T-helper 1 cell (primary cell): Measurements from ENCODE around the gene GAS6.
"Not testable (repeated sequence)": the region's sequence is repeated elsewhere in the genome, so short reads cannot be mapped to it uniquely, and the experiment has no call there.

ENCODE experiments used
- DNase-seq, 5 donors: peaks; one replicate each; pipeline ENCODE4 v3.0.0-alpha.2; 2012 to 2020

GAS6 gene

DNA sequence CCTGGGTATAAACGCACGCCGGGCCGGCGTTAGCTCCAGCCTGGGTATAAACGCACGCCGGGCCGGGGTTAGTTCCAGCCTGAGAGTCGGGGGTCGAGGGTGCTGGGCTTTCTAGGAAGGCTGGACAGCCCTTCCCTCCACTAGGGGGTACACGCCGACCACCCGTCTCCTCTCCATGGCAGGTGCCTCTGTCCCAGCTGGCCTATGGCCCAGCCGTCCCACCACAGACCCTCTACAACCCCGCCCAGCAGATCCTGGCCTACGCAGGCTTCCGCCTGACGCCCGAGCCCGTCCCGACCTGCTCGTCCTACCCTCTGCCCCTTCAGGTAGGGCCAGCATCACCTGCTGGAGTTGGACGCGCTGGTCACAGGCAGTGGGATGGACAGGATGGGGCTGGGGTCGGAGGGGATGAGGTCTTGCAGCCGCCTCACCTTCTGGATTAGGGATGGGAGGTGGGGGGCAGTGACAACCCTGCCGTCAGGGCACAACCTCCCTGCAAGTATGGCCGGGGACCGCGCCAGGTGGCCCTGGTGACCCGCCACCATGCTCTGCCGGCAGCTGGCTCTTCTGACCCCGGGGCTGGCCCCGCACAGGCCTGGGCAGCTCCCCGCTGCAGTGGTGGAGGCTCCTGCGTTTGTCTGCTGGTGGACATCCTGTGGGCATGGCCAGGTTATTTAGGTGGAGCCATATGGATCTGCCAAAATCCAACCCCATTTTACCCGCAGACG is 59.0 kb downstream of the GAS6 start:
- DNase-seq = no peak

DNA sequence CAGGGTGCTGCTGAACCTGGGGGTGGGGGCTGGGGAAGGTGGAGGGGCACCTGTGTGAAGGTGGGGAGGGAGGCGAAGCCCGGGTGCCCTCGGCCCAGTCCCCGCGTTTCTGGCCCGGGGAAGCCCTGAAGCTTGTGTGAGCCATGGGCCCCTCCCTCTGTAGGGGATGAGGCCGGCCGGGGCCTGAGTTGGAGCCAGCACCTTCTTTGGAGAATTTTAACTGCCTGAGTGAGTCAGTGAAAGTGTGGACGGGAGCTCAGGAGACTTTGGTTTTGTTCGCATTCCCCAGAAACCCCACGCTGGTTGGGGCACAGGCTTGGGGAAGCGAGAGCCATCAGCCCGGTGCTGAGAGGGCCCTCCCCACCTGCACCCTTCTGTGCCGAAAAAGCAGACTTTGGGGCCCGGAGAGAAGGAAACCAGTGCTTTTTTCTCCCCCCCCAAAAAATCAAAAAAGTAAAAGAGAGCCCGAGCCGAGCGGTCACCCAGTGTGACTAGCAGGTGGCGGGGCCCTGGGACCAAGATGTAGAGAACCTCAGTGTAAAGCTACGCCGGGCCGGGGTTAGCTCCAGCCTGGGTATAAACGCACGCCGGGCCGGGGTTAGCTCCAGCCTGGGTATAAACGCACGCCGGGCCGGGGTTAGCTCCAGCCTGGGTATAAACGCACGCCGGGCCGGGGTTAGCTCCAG is 59.7 kb downstream of the GAS6 start:
- DNase-seq = no peak

DNA sequence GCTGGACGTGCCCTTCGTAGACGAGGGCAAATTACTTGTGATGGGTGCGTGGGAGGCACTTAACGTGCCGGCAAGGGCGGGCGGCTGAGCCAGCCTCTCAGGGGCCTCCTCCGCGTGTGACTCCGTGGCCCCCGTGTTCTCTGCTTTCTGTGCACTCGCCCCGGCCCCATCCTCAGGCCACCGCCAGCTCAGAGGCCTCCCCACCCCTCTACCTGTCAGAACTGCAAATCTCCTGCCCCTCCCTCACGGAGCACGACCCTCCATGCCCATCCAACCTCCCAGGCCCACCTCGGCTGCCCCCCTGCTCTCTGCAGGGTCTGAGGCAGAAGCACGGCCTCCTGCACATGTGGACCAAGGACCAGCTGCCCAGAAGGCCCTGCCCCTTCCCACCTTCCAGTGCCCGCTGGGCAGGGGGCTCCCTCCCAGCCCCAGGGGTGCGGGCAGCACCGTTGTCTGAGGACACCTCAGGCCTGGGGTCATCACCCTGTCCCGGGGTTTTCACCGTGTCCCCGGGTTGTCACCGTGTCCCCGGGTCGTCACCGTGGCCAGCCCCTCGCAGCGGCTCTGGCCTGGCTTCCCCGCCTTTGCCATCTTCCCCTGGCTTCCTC is 60.4 kb downstream of the GAS6 start:
- DNase-seq = no peak

DNA sequence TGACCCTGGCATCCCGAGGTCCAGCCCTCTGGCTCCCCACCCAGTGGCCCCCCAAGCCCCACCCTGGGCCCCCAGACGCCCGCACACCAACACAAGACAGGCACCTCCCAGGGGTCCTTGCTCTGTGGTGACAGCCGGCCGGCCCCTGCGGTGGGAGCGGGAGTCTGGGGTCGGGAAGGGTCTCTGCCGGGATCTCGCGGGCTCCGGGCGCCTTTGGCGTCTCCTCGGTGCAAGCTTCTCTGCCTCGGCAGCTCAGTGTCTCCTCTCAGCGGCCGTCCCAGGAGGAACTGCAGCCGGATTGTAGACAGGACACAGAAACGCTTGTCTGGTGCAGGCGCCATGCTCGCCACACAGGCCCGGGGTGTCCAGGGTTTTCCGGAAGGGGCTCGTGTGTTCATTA is 61.1 kb downstream of the GAS6 start:
- no peak for DNase-seq

DNA sequence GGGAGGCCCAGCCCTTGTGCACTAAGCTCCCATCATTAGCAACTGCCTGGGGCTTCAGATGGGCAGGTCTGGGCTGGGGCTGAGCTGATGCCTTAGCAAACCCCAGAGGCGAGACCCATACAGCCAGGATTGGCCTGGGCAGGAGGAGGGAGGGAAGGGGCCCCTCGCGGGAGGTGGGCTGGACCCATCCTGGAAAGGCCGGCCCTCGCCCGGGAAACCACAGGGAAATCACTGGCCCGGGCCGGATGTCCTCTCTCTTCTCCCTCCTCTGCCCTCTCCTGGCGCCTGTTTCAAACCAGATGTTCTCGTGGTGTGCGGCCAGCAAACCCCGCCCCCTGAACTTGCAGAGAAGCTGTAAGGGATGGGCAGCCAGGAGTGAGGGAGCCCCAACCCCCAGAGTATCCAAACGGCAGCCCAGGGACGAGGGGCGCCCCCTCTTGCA is 61.8 kb downstream of the GAS6 start:
- DNase-seq = no peak

DNA sequence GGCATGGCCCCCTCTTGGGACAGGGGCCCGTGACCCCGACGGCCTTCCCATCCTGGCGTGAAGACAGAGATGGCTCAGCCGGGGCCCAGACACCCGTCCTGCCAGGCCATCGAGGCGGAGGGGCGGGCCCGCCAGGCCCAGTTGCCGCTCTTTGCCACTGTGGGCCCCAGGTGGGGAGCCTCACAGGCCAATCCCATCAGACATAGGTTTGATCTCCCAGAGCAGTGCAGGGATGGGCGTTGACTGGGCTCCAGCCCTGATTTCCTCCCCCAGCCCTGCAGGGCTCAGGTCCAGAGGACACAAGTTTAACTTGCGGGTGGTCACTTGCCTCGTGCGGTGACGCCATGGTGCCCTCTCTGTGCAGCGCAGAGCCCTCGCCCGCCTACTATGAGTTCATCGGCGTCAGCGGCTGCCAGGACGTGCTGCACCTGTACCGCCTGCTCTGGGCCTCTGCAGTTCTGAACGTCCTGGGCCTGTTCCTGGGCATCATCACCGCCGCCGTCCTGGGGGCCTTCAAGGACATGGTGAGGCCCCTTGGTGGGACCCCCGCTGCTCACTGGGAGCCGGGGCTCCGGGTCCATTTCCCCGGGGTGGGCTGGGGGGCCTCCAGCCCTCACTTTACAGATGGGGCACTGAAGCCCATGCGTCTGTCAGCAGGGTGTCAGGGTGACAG is 62.5 kb downstream of the GAS6 start:
- DNase-seq = no peak

DNA sequence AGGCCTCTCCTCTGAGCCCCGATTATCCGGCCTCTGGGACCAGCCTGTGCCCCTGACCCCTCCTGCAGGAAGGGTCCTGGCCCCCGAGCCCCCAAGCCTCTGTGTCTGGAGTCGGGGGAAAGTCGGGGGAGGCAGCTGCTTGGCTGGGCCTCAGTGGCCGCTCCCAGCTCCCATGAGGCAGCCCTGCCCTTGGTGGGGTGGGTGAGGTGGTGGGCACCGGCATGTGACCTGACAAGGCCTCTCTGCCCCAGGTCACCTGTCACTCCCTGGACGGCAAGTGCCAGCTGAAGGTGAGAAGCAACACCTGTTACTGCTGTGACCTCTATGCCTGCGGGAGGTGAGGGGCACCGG is 63.3 kb downstream of the GAS6 start:
- no peak for DNase-seq

DNA sequence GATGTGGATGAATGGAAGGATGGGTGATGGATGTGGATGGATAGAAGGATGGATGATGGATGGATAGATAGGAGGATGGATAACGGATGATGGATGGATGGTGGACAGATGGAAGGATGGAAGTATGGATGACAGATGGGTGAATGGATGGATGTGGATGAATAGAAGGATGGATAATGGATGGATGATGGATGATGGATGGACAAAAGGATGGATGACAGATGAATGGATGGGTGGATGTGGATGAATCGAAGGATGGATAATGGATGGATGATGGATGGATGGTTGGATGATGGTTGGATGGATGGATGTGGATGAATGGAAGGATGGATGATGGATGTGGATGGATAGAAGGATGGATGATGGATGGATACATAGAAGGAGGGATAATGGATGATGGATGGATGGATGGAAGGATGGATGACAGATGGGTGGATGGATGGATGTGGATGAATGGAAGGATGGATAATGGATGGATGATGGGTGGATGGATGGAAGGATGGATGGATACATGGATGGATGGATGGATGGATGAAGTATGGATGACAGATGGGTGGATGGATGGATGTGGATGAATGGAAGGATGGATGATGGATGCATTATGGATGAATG is 65.6 kb downstream of the GAS6 start:
- no peak for DNase-seq

DNA sequence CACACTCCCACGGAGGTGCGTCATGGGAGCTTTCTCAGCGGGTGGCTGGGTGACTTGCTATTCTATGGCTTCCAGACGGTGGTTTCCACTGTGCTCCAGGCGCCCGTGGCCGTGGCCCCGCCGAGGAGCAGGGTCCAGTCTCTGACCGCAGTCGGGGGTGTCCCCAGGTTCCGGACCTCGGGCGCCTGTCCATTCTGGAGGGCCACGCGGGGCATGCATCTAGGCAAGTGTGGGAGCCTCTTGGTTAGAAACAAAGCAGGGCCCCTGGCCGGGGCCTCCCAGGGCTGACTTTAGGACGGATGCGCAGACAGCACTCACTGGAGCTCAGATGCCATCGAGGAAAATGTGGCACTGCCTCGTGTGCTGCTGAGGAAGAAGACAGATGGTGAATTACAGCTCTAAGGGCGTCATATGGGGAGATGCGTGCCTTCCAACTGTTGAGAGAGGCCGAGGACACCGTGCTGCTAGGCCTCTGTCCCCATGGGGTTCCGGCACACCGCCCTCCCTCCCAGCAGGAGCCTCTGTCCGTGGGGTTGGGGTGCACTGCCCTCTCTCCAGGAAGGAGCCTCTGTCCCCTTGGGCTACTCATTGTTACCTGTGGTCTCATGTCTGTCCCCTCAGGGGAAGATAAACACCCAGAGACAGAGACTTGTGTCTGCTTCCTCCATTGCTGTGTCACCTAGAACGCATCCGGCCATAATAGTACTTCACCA is 66.8 kb downstream of the GAS6 start:
- DNase-seq = no peak

DNA sequence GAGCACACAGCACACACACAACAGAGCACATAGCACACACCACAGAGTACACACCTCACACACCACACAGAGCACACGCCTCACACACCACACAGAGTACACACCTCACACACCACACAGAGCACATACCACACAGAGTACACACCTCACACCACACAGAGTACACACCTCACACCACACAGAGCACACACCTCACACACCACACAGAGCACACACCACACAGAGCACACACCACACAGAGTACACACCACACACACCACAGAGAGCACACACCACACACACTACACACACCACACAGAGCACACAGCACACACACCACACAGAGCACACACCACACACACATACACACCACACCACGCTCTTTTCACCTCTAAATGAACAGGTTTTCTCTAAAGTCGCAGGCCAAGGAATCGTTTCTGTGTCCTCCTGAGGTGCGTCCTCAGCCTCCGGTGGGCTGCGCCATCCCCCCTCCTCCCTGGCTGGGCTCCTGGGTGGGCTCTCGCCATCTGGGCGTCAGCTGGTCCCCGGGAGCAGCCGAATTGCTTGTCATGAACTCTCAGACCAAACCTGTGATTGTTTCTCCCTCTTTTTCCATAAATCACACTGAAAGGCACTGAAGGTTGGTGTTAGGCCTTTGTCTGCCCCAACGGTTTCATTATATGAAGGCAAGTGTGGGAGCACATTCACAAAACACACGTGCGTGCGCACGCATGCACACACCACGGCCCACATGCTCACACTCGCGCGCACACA is 67.5 kb downstream of the GAS6 start:
- no peak for DNase-seq

DNA sequence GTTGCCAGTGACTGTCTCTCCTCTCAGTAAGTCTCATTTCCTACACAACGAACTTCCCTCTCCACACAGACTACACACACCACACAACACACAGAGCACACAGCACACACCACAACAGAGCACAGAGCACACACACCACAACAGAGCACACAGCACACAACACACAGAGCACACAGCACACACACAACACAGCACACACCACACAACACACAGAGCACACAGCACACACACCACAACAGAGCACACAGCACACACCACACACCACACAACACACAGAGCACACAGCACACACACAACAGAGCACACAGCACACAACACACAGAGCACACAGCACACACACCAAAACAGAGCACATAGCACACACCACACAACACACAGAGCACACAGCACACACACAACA is 68.5 kb downstream of the GAS6 start:
- not testable (repeated sequence) for DNase-seq

DNA sequence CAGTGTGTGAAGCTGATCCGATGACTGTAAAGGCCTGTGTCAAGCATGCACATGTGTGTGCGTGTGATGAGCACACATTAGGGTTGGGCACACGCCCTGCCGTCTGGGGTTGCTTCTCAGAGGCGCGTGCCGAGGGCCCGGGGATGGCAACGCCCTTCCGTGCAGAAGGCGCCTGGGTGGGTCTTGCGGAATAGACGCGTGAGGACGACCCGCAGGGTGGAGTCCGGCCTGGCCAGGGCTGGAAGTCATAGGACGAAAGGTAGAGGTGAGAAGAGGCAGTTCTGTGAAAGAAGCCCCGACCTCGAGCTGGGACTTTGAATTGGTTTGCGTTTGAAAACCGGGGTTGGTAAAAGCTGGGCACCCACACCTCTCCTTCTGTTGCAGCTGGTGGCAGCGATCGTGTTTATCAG is 69.1 kb downstream of the GAS6 start:
- DNase-seq = no peak

DNA sequence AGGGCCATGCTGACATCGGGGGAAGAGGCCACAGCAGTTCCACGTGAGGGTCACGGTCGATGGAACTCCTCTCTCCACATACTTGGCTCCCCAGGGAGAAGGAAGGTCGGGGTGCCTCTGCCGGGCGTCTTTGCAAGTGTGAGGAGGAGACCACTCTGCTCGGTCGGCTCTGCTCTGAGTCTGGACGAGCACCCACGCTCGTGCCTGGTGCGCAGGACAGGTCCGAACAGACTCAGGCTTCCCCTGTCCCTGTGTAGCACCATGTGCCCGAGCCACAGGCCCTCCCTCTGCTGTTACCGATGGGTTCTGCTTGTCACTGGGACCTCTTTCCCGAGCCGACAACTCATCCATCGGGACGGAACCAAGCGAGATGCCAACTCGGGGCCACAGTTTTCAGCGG is 69.8 kb downstream of the GAS6 start:
- DNase-seq = no peak

DNA sequence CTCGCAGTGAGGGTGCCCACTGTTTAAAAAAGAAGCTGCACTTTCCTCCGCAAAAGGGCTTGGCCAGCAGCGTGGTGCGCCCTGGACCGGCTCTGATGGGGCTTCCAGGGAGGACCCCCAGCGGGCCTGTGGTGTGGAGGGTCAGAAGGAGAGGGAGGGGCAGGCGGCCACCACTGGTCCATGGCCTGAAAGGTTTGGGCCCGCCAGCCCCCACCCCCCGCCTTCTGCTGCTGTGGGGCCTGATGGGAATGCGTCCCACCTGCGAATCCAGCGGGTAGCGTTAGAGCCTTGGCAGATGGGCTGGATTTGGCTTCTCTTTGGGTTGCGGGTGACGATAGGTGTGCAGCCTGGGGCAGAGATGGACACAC is 70.2 kb downstream of the GAS6 start:
- DNase-seq = no peak

DNA sequence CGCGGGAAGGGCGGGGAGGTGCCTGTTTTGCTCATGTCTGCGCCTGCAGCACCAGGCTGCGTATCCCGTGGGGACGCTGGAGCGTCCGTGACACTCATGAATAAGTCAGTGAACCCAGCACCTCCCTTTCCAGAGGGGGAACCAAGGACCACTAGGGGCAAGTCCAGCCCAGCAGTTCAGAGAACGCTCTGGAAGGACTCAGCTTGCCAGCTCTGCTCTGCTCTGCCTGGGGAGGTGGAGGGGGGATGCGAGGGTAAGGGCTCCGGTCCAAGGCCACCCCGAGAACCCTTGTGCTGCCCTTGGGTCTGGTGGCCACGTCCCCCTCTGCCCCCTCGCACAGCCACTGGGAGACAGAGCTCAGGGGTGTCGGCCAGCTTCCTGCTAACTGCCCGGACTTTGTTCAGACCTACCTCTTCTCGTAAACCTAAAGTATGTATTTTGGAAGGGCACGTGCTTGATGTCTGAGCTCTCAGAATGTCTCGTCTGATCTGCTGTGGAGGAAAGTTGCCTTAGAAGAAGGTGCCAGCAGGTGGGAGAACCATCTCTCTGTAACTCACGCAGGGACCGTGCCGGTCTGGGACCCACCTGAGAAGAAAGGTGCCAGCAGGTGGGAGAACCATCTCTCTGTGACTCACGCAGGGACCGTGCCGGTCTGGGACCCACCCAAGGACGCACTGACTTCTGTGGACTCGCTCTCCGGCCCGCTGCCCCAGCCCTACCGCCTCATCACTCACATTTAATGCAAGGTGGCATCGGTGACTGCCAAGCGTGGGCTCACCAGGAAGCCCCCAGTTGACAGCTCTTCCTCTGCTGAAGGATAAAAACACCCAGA is 70.8 kb downstream of the GAS6 start:
- DNase-seq = no peak

DNA sequence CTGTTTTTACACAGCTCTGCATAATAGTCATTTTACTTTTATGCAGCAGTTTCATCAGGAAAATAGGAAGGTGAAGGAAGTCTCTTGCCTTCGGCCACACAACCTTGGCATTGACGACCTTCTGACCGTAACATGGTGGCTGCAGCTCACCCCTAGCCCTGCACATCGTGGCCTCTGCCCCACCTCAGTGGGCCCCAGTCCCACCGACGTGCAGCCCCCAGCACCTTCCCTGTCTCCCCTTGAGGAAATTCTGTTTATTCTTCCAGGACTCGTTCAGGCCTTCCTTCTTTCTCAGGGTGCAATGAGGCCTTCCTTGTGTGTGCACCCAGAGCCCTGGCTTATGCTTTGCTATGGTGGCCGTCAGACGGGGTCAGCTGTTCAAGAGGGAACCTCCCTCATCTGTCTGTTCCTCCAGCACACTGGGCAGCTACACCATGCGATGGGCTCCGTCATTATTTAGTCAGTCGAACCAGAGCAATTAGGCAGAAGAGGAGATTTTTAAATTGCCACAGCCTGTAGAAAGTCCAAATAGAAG is 71.6 kb downstream of the GAS6 start:
- no peak for DNase-seq

DNA sequence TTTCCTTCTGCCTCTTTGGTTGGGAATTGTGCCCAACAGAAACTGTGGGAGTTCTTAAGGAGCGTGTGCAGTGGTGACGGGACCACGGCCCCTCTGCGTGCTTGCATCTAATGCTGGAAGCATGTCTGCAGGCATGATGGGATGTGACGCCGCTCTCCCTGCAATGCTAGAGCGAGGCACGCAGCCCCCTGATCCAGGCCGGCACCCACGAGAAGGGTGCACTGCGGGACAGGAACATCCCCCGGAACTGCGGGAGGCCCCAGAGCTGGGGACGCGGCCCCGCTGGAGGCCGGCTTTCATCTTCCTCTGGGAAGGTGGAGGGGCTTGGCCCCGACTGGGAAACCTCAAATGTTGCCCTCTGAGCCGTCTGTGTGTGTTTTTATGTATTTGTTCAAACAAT is 72.1 kb downstream of the GAS6 start:
- DNase-seq = no peak

DNA sequence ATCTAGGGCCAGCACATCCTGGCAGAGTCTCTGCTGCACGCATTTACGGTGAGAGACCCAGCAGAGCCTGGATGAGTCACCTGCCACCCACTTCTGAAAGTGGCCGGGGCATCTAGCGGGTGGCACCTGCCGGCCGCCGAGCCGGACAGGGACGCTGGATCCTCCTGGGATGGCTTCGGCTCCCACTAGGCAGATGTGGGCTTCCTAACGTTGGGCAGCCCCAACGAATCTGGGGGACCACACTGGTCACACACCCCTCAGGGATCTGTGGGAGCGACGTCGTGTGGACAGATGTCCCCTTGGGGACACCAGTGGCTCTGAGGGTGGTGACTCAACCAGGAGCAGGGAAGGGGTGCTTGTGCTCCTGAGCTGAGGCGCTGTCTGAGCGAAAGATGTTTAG is 72.7 kb downstream of the GAS6 start:
- DNase-seq = no peak

DNA sequence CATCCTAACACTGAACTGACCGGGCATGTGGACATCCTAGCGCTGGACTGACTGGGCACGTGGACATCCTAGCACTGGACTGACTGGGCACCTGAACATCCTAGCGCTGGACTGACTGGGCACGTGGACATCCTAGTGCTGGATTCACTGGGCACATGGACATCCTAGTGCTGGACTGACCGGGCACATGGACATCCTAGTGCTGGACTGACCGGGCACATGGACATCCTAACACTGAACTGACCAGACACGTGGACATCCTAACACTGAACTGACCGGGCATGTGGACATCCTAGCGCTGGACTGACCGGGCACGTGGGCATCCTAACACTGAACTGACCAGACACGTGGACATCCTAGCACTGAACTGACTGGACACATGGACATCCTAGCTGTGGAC is 73.9 kb downstream of the GAS6 start:
- not testable (repeated sequence) for DNase-seq

DNA sequence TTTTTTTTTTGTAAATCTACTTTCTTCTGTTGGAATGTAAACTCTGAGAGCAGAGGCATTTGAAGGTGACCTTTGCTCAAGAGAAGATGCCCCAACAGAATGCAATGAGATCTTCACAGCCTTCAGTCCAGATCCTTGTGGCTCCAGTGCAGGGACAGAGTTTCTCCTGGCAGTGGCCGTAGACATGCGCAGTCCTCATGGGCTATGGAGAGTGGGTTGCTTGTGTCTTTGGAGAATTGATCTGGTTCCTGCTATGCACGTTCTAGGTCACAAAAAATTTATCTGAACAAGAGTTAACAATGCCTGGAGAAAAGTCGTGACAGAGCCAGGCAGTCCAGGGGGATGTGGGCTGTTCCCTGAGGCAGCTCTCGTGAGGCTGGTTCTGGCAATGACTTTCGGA is 74.7 kb downstream of the GAS6 start:
- DNase-seq = no peak
